WTC11 (cell line): Measurements from ENCODE around the gene MRPS21. TPM values are rescaled to one million over a fixed set of nuclear protein-coding genes. Genes with fewer than 3 reads are reported as not detected.
A peak's percentile ranks its signal among the peaks of the same experiment; 100 is the strongest.

Experiments used
- ARID4B ChIP-seq: sonication (generic); formaldehyde crosslinking; IDR thresholded peaks from 2 replicates; pipeline ENCODE4 v1.8.0; 2023; ENCODE audit warnings: missing genetic modification reagents, mild to moderate bottlenecking, borderline replicate concordance
- ATF1 ChIP-seq: sonication (generic); formaldehyde crosslinking; IDR thresholded peaks from 2 replicates; pipeline ENCODE4 v1.8.1; 2023; ENCODE audit warnings: mild to moderate bottlenecking, moderate library complexity, missing genetic modification reagents
- CBFB ChIP-seq: sonication (generic); formaldehyde crosslinking; IDR thresholded peaks from 2 replicates; pipeline ENCODE4 v1.8.1; 2022; ENCODE audit warnings: mild to moderate bottlenecking, low read depth, missing genetic modification reagents
- ETV6 ChIP-seq: sonication (generic); formaldehyde crosslinking; IDR thresholded peaks from 2 replicates; pipeline ENCODE4 v1.8.1; 2022; ENCODE audit warnings: mild to moderate bottlenecking, missing genetic modification reagents
- FOXP4 ChIP-seq: sonication (generic); formaldehyde crosslinking; IDR thresholded peaks from 2 replicates; pipeline ENCODE4 v1.8.0; 2022; ENCODE audit warnings: mild to moderate bottlenecking, missing genetic modification reagents
- GABPB1 ChIP-seq: sonication (generic); formaldehyde crosslinking; IDR thresholded peaks from 2 replicates; pipeline ENCODE4 v1.8.1; 2023; ENCODE audit warnings: mild to moderate bottlenecking, missing genetic modification reagents
- MLX ChIP-seq: sonication (generic); formaldehyde crosslinking; IDR thresholded peaks from 2 replicates; pipeline ENCODE4 v1.8.1; 2023; ENCODE audit warnings: mild to moderate bottlenecking, missing genetic modification reagents, moderate library complexity
- SMAD3 ChIP-seq: sonication (generic); formaldehyde crosslinking; IDR thresholded peaks from 2 replicates; pipeline ENCODE4 v1.8.0; 2022; ENCODE audit warnings: missing genetic modification reagents, mild to moderate bottlenecking, borderline replicate concordance
- USF2 ChIP-seq: sonication (generic); formaldehyde crosslinking; IDR thresholded peaks from 2 replicates; pipeline ENCODE4 v1.8.1; 2023; ENCODE audit warnings: mild to moderate bottlenecking, missing genetic modification reagents, moderate library complexity
- ZBTB43 ChIP-seq: sonication (generic); formaldehyde crosslinking; IDR thresholded peaks from 2 replicates; pipeline ENCODE4 v1.8.1; 2023; ENCODE audit warnings: mild to moderate bottlenecking, missing genetic modification reagents
- ZNF416 ChIP-seq: fragments of 250-450 bp; sonication (Bioruptor Pico); IDR thresholded peaks from 2 replicates; pipeline ENCODE4 v1.9.0; 2021; ENCODE audit warnings: mild to moderate bottlenecking, inconsistent platforms
- ZNF423 ChIP-seq: fragments of 250-450 bp; sonication (Bioruptor Pico); IDR thresholded peaks from 2 replicates; pipeline ENCODE4 v2.1.2; 2022; ENCODE audit warnings: mild to moderate bottlenecking, moderate library complexity
- ZNF425 ChIP-seq: fragments of 250-450 bp; sonication (Bioruptor Pico); conservative IDR thresholded peaks from 2 replicates; pipeline ENCODE4 v1.9.0; 2021; ENCODE audit warnings: mild to moderate bottlenecking
- total RNA-seq: library from RNA; stranded (reverse); gene quantifications from 3 replicates; pipeline ENCODE4 v1.2.3, GENCODE V29; 2021
- TF ChIP-seq, protein P1 (sequence below): sonication (generic); formaldehyde crosslinking; IDR thresholded peaks from 2 replicates; pipeline ENCODE4 v1.8.0; 2023; ENCODE audit warnings: missing genetic modification reagents

Gene MRPS21
- total RNA-seq, 1 experiment from 2014 or later, result 105 TPM

DNA sequence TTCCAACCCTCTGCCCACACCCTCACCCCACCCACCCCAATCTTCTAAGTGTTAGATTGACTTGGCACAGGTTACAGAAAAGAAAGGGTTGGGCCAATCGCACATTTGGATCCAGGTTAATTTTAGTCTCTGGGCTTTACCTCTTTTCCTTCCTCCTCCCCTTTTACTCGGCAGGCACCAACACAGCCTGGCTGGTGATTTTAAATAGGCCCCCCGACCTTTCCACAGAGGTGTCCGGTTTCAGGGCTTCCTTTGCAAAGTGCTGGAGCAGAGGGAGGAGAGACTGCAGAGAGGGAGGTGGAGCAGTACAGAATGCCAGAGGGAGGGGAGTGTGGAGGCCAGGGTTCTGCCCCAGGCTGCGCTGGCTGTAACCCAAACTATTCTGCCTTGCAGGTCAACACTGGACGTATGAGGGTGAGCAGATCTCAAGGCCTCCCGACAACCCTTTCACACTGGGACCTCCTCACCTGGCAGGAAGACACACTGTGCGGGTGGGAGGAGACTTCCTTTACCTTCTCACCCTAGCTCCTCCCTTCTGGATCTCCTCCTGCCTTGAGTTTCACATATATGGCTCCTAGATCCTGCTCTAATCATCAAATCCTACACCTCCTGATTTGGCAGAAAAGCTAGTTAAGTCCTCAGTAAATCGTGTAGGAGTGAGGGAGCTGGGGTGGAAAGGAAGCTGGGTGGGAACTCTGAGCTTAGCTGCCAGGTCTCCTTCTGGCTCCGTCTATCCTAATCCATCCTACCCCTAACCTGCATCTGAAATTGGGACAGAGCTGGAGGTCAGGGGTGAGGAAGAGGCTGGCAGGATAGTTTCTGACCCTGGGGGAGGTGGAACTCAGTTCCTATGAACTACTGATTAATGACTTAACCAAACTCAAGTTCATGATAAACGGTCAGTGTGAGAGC is 33.6 kb upstream of the MRPS21 start (continued):
- TF ChIP-seq ZNF425 (no peak), SMAD3 (CRISPR knock-in tag) (no peak), ZNF416 (CRISPR knock-in tag) (peak; percentile 31; the same call in 1 of the 2 replicates), ATF1 (CRISPR knock-in tag) (no peak), ETV6 (CRISPR knock-in tag) (peak; percentile 67; the same call in 1 of the 2 replicates), ZBTB43 (CRISPR knock-in tag) (0 out of 2 replicates have a peak, but pooled peaks have one; percentile 13), CBFB (CRISPR knock-in tag) (no peak), FOXP4 (CRISPR knock-in tag) (0 out of 2 replicates have a peak, but pooled peaks have one; percentile 25), GABPB1 (CRISPR knock-in tag) (no peak), ZNF423 (CRISPR knock-in tag) (no peak), USF2 (CRISPR knock-in tag) (no peak), ARID4B (no peak), MLX (CRISPR knock-in tag) (no peak)
- TF ChIP-seq, protein P1, sequence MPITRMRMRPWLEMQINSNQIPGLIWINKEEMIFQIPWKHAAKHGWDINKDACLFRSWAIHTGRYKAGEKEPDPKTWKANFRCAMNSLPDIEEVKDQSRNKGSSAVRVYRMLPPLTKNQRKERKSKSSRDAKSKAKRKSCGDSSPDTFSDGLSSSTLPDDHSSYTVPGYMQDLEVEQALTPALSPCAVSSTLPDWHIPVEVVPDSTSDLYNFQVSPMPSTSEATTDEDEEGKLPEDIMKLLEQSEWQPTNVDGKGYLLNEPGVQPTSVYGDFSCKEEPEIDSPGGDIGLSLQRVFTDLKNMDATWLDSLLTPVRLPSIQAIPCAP, result no peak
